Natural killer cell (primary cell): Measurements from ENCODE around the gene DRC7. TPM values are rescaled to one million over a fixed set of nuclear protein-coding genes. Genes with fewer than 3 reads are reported as not detected.
"Not testable (repeated sequence)": the region's sequence is repeated elsewhere in the genome, so short reads cannot be mapped to it uniquely, and the experiment has no call there.

ENCODE experiments used
- ATAC-seq, 3 donors: fragments of 150-1000 bp in 2 of 3; fragments of 200-7000 bp in 1 of 3; cut with Tn5 transposase; 1 replicate in 1 of 3; 2 replicates in 2 of 3; pipeline ENCODE4 v1.10.0; 2021; ENCODE audit warnings: mild to moderate bottlenecking in 2 of 3, moderate library complexity in 2 of 3
- DNase-seq, 2 donors: peaks; one replicate each; pipeline versions ENCODE4 v3.0.0 to v3.0.0-alpha.2; 2013 to 2021; ENCODE audit warnings: mixed read lengths in 1 of 2
- H3K27ac ChIP-seq: one replicate; pipeline ENCODE4 v1.5.1; 2013; ENCODE audit warnings: mild to moderate bottlenecking, low read length
- H3K27me3 ChIP-seq: one replicate; pipeline ENCODE4 v1.6.1; 2013; ENCODE audit warnings: low read length; ENCODE audit not compliant: control insufficient read depth, insufficient read depth
- H3K36me3 ChIP-seq: one replicate; pipeline ENCODE4 v1.6.1; 2013; ENCODE audit warnings: low read length; ENCODE audit not compliant: control insufficient read depth, insufficient read depth
- H3K4me1 ChIP-seq: one replicate; pipeline ENCODE4 v1.6.1; 2013; ENCODE audit warnings: low read length; ENCODE audit not compliant: control insufficient read depth, insufficient read depth
- H3K4me3 ChIP-seq: one replicate; pipeline ENCODE4 v1.5.1; 2013; ENCODE audit warnings: low read length
- H3K9me3 ChIP-seq: one replicate; pipeline ENCODE4 v1.6.1; 2013; ENCODE audit warnings: low read length; ENCODE audit not compliant: control insufficient read depth, insufficient read depth
- H3K27ac Mint-ChIP-seq, 2 donors: one replicate each; pipeline ENCODE4 v1.8.0; 2022; ENCODE audit warnings: mild to moderate bottlenecking in 2 of 2, mixed read lengths in 2 of 2, moderate library complexity in 1 of 2
- H3K27me3 Mint-ChIP-seq, 2 donors: one replicate each; pipeline ENCODE4 v1.8.0; 2022; ENCODE audit warnings: low read depth in 2 of 2, mixed read lengths in 2 of 2
- H3K36me3 Mint-ChIP-seq: one replicate; pipeline ENCODE4 v1.8.0; 2022; ENCODE audit warnings: mixed read lengths
- H3K4me1 Mint-ChIP-seq, 2 donors: one replicate each; pipeline ENCODE4 v1.8.0; 2022; ENCODE audit warnings: mixed read lengths in 2 of 2
- H3K4me3 Mint-ChIP-seq: one replicate; pipeline ENCODE4 v1.8.0; 2022; ENCODE audit warnings: mild to moderate bottlenecking, moderate library complexity, mixed read lengths
- H3K9me3 Mint-ChIP-seq, 2 donors: one replicate each; pipeline ENCODE4 v1.8.0; 2022; ENCODE audit warnings: mixed read lengths in 2 of 2
- WGBS: methylation state at CpG from one replicate; pipeline ENCODE4 v1.1.7; 2013; ENCODE audit warnings: missing lambda C conversion rate; ENCODE audit not compliant: insufficient coverage; 5-methylcytosine and 5-hydroxymethylcytosine counted together
- intact Hi-C: fragments of 100-400 bp; cut with micrococcal nuclease; formaldehyde crosslinking; loops from one replicate; pipeline ENCODE4 v1.14.2; 2022
- total RNA-seq, 4 donors: library from RNA; stranded (reverse); fragments of 120-200 nt in 1 of 4; gene quantifications; one replicate each; pipeline versions ENCODE4 v1.2.3 to v1.2.4, GENCODE V29; 2013 to 2022
- TF ChIP-seq, protein P1 (sequence below): fragments of 200-600 bp; IDR thresholded peaks from one replicate; pipeline ENCODE4 v1.8.0; 2022; ENCODE audit warnings: antibody characterized with exemption

Gene DRC7
- total RNA-seq, 3 donors from 2014 or later (not counting 1 experiment from before 2014, with no cell fraction given) = 0.33 TPM; not detected in 2

DNA sequence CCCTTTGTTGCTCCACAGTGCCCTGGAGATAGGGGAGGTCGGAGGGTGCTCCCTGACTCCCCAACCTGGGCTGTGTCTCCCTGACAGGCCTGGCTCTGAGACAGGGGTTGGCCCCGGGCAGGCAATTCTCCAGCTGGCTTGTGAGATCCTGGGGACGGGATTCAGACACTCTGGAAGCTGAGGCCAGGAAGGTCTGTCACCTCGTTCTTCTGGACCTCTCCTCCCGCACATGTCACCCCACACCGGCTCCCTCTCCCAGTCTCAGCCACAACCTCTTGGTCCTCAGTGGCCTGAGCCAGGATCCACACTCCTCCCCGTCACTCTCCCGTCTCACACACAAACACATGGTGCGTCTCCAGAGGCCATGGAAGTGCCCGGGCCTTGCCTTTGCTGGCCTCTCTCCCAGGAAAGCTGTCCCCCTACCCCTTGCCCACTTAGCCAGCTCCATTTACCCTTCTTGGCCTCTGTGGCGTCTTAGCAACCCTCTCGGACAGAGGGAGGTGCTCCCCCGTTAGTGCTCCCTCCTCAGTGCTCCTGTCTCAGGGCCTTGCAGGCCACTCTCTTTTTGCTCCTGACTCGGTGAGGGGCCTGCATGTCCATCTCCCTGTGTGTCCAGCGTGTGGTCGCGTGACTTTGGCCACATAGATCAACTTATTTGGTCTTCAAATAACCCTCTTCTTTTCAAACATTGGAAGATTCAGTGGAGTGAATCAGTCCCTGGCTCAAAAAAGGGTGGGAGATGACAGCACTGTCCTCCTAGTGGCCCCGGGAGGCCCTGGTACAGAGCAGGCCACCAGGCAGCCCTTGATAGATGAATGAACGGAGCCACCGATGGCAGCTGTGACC lies 25.8 kb upstream of the DRC7 start:
- Mint-ChIP-seq H3K27ac (peak overlapping the region; percentile 97 to 98), H3K9me3 (no peaks in the 10 kb centered on the region), H3K36me3 (peaks cover 13% of the 10 kb centered on the region), H3K4me3 (peak overlapping the region; percentile 84), H3K4me1 (peaks cover 38 to 57% of the 10 kb centered on the region in 2 donors), H3K27me3 (no peaks in the 10 kb centered on the region)
- intact Hi-C loops = loop anchor here (5.0 to 10.0 kb wide), 2 partner anchors 143 to 336 kb away; partner anchors contain the start of genes USB1 and ZNF319
- no peak overlapping the region for H3K4me3 ChIP-seq
- TF ChIP-seq, protein P1, sequence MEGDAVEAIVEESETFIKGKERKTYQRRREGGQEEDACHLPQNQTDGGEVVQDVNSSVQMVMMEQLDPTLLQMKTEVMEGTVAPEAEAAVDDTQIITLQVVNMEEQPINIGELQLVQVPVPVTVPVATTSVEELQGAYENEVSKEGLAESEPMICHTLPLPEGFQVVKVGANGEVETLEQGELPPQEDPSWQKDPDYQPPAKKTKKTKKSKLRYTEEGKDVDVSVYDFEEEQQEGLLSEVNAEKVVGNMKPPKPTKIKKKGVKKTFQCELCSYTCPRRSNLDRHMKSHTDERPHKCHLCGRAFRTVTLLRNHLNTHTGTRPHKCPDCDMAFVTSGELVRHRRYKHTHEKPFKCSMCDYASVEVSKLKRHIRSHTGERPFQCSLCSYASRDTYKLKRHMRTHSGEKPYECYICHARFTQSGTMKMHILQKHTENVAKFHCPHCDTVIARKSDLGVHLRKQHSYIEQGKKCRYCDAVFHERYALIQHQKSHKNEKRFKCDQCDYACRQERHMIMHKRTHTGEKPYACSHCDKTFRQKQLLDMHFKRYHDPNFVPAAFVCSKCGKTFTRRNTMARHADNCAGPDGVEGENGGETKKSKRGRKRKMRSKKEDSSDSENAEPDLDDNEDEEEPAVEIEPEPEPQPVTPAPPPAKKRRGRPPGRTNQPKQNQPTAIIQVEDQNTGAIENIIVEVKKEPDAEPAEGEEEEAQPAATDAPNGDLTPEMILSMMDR = no peak
- no peak for DNase-seq
- WGBS = 94% methylated on average over 20 of the region's 20 CpGs
- no peaks in the 10 kb centered on the region for H3K27me3 ChIP-seq
- H3K27ac ChIP-seq = peak overlapping the region; percentile 90
- ATAC-seq = no peak
- H3K4me1 ChIP-seq = peaks cover 53% of the 10 kb centered on the region
- peaks cover 20% of the 10 kb centered on the region for H3K36me3 ChIP-seq
- H3K9me3 ChIP-seq = no peaks in the 10 kb centered on the region

DNA sequence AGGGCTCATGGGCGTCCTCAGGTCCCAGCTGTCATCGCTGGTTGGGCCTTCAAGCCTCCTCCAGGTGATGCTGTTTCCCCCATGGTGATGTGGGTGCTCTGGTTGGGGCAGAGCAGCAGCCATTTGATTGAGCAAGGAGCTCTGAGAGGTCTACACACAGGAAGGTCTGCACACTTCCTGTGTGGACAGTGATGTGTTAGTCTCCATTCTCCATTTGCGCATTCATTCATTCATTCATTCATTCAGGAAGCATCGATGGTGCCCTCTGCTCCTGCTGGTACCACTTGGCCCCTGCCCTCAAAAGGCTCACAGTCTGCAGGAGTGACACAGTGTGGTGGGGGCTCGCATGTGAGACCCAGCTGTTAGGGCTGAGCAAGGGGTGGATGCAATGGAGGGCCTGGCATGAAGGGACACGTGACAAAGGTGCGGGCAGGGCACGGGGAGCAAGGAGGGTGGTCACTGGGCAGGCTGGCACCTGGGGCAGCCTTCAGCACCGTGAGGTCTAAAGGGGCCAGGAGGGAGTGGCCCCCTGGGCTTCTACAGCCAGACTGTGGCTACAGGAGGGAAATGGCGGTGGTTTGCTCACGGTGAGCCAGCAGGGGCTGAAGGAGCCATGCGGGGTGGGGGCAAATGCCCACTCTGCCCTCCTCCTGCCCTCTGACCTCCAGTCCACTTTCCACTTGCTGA lies 25.0 kb upstream of the DRC7 start:
- intact Hi-C loops = loop anchor here (5.0 to 10.0 kb wide), 2 partner anchors 143 to 335 kb away; partner anchors contain the start of genes USB1 and ZNF319
- Histone ChIP-seq H3K4me3 (no peak overlapping the region), H3K9me3 (no peaks in the 10 kb centered on the region), H3K27ac (peak overlapping the region; percentile 90), H3K36me3 (peaks cover 13% of the 10 kb centered on the region), H3K4me1 (peaks cover 53% of the 10 kb centered on the region), H3K27me3 (no peaks in the 10 kb centered on the region)
- Mint-ChIP-seq H3K36me3 (peaks cover 7% of the 10 kb centered on the region), H3K4me1 (peaks cover 32 to 51% of the 10 kb centered on the region in 2 donors), H3K27ac (peak overlapping the region; percentile 97 to 98), H3K9me3 (no peaks in the 10 kb centered on the region), H3K4me3 (peak overlapping the region; percentile 84), H3K27me3 (no peaks in the 10 kb centered on the region)
- TF ChIP-seq, protein P1 = no peak
- DNase-seq (no peak), ATAC-seq (peak; percentile 18 to 34 (median 23))
- WGBS = 49% methylated on average over 11 of the region's 12 CpGs

DNA sequence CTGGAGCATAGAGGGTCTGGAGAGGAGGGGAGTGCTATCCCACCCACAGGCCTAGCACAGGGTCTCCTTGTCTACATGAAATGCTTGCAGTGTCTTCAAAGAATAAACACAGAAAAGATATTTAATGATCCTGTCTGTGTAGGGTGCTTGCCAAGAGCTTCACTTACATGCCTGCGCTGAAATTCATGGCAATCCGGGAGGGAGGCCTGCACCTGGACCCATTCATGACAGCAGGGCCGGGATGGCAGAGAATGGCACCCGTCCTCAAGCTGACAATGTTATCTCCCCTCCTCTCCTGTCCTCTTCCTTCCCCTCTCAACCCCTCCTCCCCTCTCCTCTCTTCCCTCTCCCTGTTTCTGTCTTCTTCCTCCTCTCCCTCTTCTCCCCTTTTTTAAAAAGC lies 24.4 kb upstream of the DRC7 start:
- Histone ChIP-seq H3K9me3 (no peaks in the 10 kb centered on the region), H3K36me3 (peaks cover 7% of the 10 kb centered on the region), H3K4me3 (no peak overlapping the region), H3K4me1 (peaks cover 51% of the 10 kb centered on the region), H3K27me3 (no peaks in the 10 kb centered on the region), H3K27ac (peak overlapping the region; percentile 90)
- ATAC-seq (no peak), DNase-seq (no peak)
- Mint-ChIP-seq H3K36me3 (peaks cover 2% of the 10 kb centered on the region), H3K4me3 (peak overlapping the region; percentile 65), H3K27me3 (no peaks in the 10 kb centered on the region), H3K27ac (peak overlapping the region; percentile 97 to 98), H3K9me3 (no peaks in the 10 kb centered on the region), H3K4me1 (peaks cover 27 to 45% of the 10 kb centered on the region in 2 donors)
- intact Hi-C loops = no loop called here
- WGBS = 66% methylated on average over 4 of the region's 4 CpGs
- TF ChIP-seq, protein P1 = no peak

DNA sequence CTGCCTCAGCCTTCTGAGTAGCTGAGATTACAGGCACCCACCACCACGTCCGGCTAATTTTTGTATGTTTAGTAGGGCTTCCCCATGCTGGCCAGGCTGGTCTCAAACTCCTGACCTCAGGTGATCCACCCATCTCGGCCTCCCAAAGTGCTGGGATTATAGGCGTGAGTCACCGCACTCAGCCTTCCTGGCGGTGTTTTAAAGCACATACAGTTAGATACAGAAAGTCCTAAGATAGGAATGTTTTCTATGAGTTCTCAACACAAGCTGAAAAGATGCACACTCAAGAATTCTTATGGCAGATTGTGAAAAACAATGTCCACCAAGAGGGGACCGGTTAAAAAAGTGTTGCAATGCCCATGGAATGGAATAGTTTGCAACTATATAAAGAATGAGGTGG lies 23.2 kb upstream of the DRC7 start:
- H3K27me3 Mint-ChIP-seq, H3K9me3 ChIP-seq, H3K36me3 ChIP-seq, H3K4me3 ChIP-seq, ATAC-seq, DNase-seq, H3K27me3 ChIP-seq, H3K36me3 Mint-ChIP-seq, intact Hi-C loops, H3K9me3 Mint-ChIP-seq, H3K27ac ChIP-seq: not testable (repeated sequence)
- Mint-ChIP-seq H3K4me1 (peaks cover 25 to 37% of the 10 kb centered on the region in 2 donors), H3K27ac (peak overlapping the region; percentile 97 to 98), H3K4me3 (peak overlapping the region; percentile 21)
- peaks cover 42% of the 10 kb centered on the region for H3K4me1 ChIP-seq
- 94% methylated on average over 7 of the region's 7 CpGs for WGBS
